HG02588 (cell line): ENCODE measurements around the gene LINGO3.

ENCODE experiments used
- ATAC-seq: cut with Tn5 transposase; IDR thresholded peaks from one replicate; pipeline ENCODE4 v1.9.1; 2021; ENCODE audit warnings: mild to moderate bottlenecking, moderate library complexity; ENCODE audit not compliant: unreplicated experiment

The LINGO3 gene

GRCh38 chr19:2306281-2306806 lies 1.6 kb downstream of the LINGO3 start:
- no peak for ATAC-seq

DNA sequence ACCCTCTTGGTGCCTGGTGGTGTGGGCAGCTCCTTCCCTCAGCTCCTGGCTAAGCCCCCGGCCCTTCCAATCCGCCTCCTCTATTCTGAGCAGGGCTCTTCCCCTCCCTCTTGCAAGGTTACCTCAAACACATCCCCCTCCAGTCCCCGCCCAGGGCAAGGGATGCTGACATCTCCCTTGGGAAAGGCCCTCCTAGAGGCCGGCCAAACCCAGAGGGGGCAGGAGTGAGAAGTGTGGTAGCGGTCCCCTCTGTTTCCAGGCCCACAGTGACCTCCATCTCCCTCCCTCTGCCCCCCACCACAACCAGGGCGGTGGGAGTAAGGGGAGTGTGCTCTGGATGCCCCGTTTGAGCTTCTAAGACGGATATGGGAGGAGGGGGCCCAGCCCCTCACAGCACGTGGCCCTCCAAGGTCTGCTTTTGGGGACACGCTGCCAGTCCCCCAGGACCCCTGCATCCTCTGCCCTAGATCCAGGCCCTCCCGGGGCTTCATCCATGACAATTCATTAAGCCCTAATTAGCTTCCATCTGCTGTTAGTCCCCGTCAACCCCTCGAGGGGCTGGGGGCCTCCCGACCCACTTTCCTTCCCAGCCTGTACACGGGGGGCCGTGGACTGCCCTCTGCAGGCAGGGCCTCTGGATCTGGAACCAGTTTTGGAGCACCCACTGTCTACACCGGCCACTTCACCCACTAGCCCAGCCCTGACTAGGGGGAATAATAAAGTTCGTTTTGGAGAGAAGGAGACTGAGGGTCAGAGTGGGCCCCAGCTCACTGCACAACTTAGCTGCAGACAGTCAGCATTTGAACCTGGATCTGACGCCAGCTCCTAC lies 2.3 kb downstream of the LINGO3 start:
- no peak for ATAC-seq

- no peak for ATAC-seq
Observed at GRCh38 chr19:2303211-2303798, 4.6 kb downstream of the LINGO3 start.

DNA sequence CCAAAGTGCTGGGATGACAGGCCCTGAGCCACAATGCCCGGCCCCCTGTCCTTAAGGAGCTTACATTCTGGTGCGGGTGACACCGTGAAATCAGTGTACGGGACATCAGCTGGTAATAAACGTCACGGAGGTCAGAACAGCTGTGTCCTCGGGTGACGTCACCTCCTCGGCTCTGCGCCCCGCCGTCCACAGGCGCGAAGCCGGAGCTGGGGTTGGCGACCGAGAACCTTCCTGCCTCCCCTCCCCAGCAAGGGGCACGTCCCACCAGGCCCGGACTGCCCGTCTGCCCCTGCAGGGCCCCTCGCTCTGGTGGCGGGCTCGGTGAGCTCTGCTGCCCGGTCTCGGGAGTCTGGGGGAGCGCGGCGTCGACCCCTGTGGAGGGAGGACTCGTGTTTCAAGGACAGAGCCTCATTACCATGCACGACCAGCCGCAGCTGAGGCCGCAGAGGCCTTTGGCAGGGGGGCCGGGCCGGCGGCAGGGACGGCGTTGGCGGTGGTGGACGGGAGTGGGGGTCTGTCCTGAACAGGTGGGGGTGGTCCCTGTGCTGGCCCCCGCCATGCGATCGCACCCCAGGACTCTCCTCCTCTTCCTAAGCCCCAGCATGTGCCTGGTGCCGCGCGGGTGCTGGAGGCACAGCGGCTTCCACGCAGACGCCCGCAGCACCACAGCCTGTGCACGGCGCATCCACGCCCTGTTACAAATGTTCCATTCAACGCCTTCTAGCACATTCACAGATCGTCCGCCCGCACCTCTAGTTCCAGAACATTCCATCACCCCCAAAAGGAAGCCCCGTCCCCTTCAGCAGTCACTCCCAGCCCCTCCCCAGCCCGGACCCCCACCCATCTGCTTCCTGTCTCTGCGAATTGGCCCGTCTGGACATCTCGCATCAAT lies 5.4 kb downstream of the LINGO3 start:
- ATAC-seq = no peak

GRCh38 chr19:2300533-2300932 lies 7.4 kb downstream of the LINGO3 start:
- no peak for ATAC-seq

GRCh38 chr19:2296141-2296540 lies 11.8 kb downstream of the LINGO3 start:
- no peak for ATAC-seq

GRCh38 chr19:2294687-2295335 lies 13.1 kb downstream of the LINGO3 start:
- no peak for ATAC-seq

GRCh38 chr19:2291185-2291751 lies 16.7 kb downstream of the LINGO3 start:
- no peak for ATAC-seq

- no peak for ATAC-seq
Observed at GRCh38 chr19:2290441-2291184, 17.3 kb downstream of the LINGO3 start.

DNA sequence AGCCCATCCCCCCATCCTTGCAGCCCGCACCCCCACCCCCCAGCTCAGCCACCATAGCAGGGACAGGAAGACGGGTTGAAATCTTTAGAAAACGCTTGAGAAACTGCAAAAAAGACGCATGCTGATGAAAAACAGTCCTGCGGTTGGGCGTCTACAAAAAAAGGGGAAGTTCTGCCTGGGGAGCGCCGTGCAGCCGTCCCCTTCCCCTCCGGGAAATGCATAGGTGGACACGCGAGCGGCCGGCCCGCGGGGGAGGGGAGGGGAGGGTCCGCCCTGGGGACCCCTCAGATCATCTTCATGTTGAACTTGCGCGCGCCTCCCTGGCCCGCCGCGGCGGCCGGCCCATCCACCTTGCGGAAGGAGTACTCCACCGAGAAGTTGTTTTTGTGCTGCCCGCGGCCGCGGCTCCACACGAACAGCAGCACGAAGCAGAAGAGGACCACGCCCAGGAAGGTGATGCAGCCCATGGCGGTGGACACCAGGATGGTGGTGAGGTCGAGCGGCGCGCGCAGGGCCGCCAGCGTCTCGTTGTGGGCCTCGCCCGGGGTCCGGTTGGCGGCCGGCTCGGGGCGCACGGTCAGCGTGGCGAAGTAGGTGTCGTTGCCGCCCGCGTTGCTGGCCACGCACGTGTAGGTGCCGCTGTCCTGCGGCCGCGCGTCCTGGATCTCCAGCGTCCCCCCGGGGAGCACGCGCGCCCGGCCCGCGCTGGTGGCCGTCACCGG lies 18.1 kb downstream of the LINGO3 start:
- ATAC-seq = no peak

GRCh38 chr19:2288818-2289713 lies 18.9 kb downstream of the LINGO3 start:
- no peak for ATAC-seq

- no peak for ATAC-seq
Observed at GRCh38 chr19:2288338-2288817, 19.6 kb downstream of the LINGO3 start.

DNA sequence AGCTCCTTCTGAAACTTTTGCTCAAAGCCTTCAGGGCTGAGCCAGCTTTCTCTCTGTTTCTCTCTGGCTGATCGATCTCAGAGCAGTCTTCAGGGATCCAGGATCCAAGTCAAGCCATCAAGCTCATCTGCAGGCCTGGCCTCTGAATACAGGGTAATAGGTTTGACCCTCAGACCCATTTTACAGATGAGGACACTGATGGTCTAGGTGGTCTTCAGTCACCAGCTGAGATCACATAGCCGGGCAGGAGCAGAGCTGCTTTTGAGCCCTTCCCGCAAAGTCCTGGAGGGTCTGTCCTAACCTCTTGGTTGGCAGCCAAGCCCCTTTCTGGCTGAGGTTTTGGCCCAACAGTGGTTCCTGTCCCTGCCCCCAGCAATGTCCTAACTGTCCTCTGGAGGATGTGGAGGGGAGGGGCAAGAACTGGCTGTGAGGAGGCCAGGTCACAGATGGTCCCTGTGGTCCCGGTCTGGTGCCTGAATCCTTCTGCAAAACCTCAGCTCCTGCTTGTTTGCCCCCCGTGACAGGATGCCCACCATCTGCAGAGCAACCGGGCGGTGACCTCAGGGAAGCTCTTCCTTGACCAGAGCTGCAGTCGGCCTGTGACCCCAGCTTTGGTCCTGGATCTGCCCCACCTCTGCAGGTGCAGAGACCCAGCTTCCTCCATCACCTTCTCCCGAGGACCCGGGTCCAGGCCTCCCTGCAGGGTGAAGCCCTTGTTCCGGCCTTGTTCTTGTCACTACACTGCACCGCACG lies 20.2 kb downstream of the LINGO3 start:
- ATAC-seq = no peak

GRCh38 chr19:2286402-2287140 lies 21.4 kb downstream of the LINGO3 start:
- ATAC-seq = no peak

DNA sequence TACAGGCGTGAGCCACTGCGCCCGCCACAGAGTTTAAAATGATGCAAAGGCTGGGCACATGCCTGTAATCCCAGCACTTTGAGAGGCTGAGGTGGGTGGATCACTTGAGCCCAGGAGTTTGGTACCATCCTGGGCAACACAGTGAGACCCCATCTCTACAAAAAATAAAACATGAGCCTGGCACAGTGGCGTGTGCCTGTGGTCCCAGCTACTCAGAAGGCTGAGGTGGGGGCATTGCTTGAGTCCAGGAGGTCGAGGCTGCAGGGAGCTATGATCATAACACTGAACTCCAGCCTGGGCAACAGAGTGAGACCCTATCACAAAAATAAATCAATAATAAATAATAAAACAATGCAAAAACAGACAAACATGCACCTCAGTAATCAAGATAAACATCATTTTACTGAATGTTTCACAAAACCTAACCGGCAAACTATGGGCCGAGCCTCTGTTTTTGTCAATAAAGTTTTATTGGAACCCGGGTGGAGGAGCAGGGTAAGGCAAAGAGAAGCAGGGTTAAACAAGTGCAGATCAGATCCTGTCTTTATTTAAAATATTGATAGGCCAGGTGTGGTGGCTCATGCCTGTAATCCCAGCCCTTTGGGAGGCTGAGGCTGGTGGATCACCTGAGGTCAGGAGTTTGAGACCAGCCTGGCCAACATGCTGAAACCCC lies 24.0 kb downstream of the LINGO3 start:
- ATAC-seq = no peak

GRCh38 chr19:2282862-2283237 lies 25.1 kb downstream of the LINGO3 start:
- no peak for ATAC-seq
